ENCODE results near the gene SAMD13. TPM values are rescaled to one million over a fixed set of nuclear protein-coding genes. Genes with fewer than 3 reads are reported as not detected.

Gene SAMD13
- total RNA-seq, 1 experiment from 2014 or later: 1.7 TPM

- intact Hi-C loops (cut with micrococcal nuclease; ENCODE audit: unreplicated experiment): no loop called here
- DNase-seq: no peak
- TF ChIP-seq CTCF (IDR thresholded peaks at IDR 0.05; ENCODE audit: unreplicated experiment): no peak
- Mint-ChIP-seq H3K27me3 (ENCODE audit: unreplicated experiment) (no peaks in the 10 kb centered on the region), H3K9me3 (ENCODE audit: low read depth, unreplicated experiment) (no peaks in the 10 kb centered on the region), H3K27ac (ENCODE audit: unreplicated experiment) (no peak overlapping the region), H3K4me3 (ENCODE audit: low read depth, unreplicated experiment) (no peak overlapping the region), H3K4me1 (ENCODE audit: low read depth, unreplicated experiment) (peaks cover 54% of the 10 kb centered on the region), H3K36me3 (ENCODE audit: insufficient read depth, unreplicated experiment) (no peaks in the 10 kb centered on the region)
- no TSS peak for BruUV-seq (replicated peaks)
- CTCF ChIA-PET: no interaction called here
Observed at GRCh38 chr1:84267476-84267875, 34.0 kb upstream of the SAMD13 start.

GRCh38 chr1:84268346-84268745 is 33.2 kb upstream of the SAMD13 start:
- Mint-ChIP-seq H3K27ac (ENCODE audit: unreplicated experiment) (no peak overlapping the region), H3K27me3 (ENCODE audit: unreplicated experiment) (no peaks in the 10 kb centered on the region), H3K36me3 (ENCODE audit: insufficient read depth, unreplicated experiment) (no peaks in the 10 kb centered on the region), H3K9me3 (ENCODE audit: low read depth, unreplicated experiment) (no peaks in the 10 kb centered on the region), H3K4me1 (ENCODE audit: low read depth, unreplicated experiment) (peaks cover 57% of the 10 kb centered on the region), H3K4me3 (ENCODE audit: low read depth, unreplicated experiment) (no peak overlapping the region)
- intact Hi-C loops (cut with micrococcal nuclease; ENCODE audit: unreplicated experiment): no loop called here
- DNase-seq: no peak
- BruUV-seq (replicated peaks): no TSS peak
- no peak for TF ChIP-seq CTCF (IDR thresholded peaks at IDR 0.05; ENCODE audit: unreplicated experiment)
- CTCF ChIA-PET: no interaction called here

GRCh38 chr1:84269306-84269705 is 32.2 kb upstream of the SAMD13 start:
- no peak overlapping the region for H3K4me3 Mint-ChIP-seq (ENCODE audit: low read depth, unreplicated experiment)
- H3K27ac Mint-ChIP-seq (ENCODE audit: unreplicated experiment): peak overlapping the region; percentile 90
- TF ChIP-seq CTCF (IDR thresholded peaks at IDR 0.05; ENCODE audit: unreplicated experiment): no peak
- H3K4me1 Mint-ChIP-seq (ENCODE audit: low read depth, unreplicated experiment): peaks cover 56% of the 10 kb centered on the region
- no peaks in the 10 kb centered on the region for H3K9me3 Mint-ChIP-seq (ENCODE audit: low read depth, unreplicated experiment)
- no peak for DNase-seq
- CTCF ChIA-PET: no interaction called here
- H3K36me3 Mint-ChIP-seq (ENCODE audit: insufficient read depth, unreplicated experiment): no peaks in the 10 kb centered on the region
- H3K27me3 Mint-ChIP-seq (ENCODE audit: unreplicated experiment): no peaks in the 10 kb centered on the region
- no TSS peak for BruUV-seq (replicated peaks)
- intact Hi-C loops (cut with micrococcal nuclease; ENCODE audit: unreplicated experiment): no loop called here

- no peak for TF ChIP-seq CTCF (IDR thresholded peaks at IDR 0.05; ENCODE audit: unreplicated experiment)
- H3K4me3 Mint-ChIP-seq (ENCODE audit: low read depth, unreplicated experiment): peak overlapping the region; percentile 27
- DNase-seq: peak; percentile 18
- peak overlapping the region; percentile 87 for H3K27ac Mint-ChIP-seq (ENCODE audit: unreplicated experiment)
- CTCF ChIA-PET: interaction anchor here (0.5 kb wide), 1 partner anchor 1595 kb away, joined by 3 read pairs; no protein-coding TSS in a partner anchor
- BruUV-seq (replicated peaks): no TSS peak
- H3K36me3 Mint-ChIP-seq (ENCODE audit: insufficient read depth, unreplicated experiment): no peaks in the 10 kb centered on the region
- intact Hi-C loops (cut with micrococcal nuclease; ENCODE audit: unreplicated experiment): loop anchor here (10.0 kb wide), 1 partner anchor 93 kb away; no protein-coding TSS in a partner anchor
- H3K4me1 Mint-ChIP-seq (ENCODE audit: low read depth, unreplicated experiment): peaks cover 60% of the 10 kb centered on the region
- H3K27me3 Mint-ChIP-seq (ENCODE audit: unreplicated experiment): no peaks in the 10 kb centered on the region
- no peaks in the 10 kb centered on the region for H3K9me3 Mint-ChIP-seq (ENCODE audit: low read depth, unreplicated experiment)
Observed at GRCh38 chr1:84271441-84272151, 29.9 kb upstream of the SAMD13 start.
